Body of pancreas (tissue), 4 donors: ENCODE measurements around the gene CYS1. TPM values are rescaled to one million over a fixed set of nuclear protein-coding genes. Genes with fewer than 3 reads are reported as not detected.

Experiments used
- ATAC-seq: fragments of 150-250 bp; one replicate; pipeline ENCODE4 v1.9.1; 2016
- DNase-seq, 4 donors: peaks; one replicate each; pipeline ENCODE4 v3.0.0-alpha.2; 2019
- H3K27ac ChIP-seq, 4 donors: fragments of 200-600 bp; sonication (generic); 1 replicate in 3 of 4; 2 replicates in 1 of 4; pipeline versions ENCODE4 v1.5.1 to v1.6.1; 2016 to 2019; ENCODE audit warnings: mild to moderate bottlenecking in 1 of 4, mixed read lengths in 1 of 4, moderate library complexity in 1 of 4
- H3K27me3 ChIP-seq, 2 donors: fragments of 200-600 bp; sonication (generic); one replicate each; pipeline ENCODE4 v1.6.0; 2016; ENCODE audit warnings: mild to moderate bottlenecking in 1 of 2
- H3K36me3 ChIP-seq, 2 donors: fragments of 200-600 bp; sonication (generic); replicated peaks in 1 of 2; 2 replicates each; pipeline ENCODE4 v1.5.1; 2016; ENCODE audit warnings: low read depth in 2 of 2; ENCODE audit not compliant: insufficient read depth in 1 of 2
- H3K4me1 ChIP-seq: fragments of 200-600 bp; sonication (generic); one replicate; pipeline ENCODE4 v1.6.0; 2016
- H3K4me3 ChIP-seq, 2 donors: fragments of 200-600 bp; sonication (generic); 1 replicate in 1 of 2; 2 replicates in 1 of 2; pipeline ENCODE4 v1.5.1; 2016 to 2019
- H3K9me3 ChIP-seq, 3 donors: fragments of 200-600 bp; sonication (generic); 1 replicate in 2 of 3; 2 replicates in 1 of 3; pipeline ENCODE4 v1.5.1; 2016
- CTCF ChIP-seq, 7 experiments: fragments of 450-650 bp in 4 of 7; fragments of 200-600 bp in 3 of 7; sonication (generic) in 3 of 7; IDR thresholded peaks; one replicate each; pipeline ENCODE4 v1.5.1; 2016 to 2019; ENCODE audit warnings: antibody characterized with exemption in 7 of 7
- POLR2A ChIP-seq, 3 donors: fragments of 450-650 bp; IDR thresholded peaks; one replicate each; pipeline ENCODE4 v1.6.1; 2016; ENCODE audit warnings: antibody characterized with exemption in 3 of 3, mild to moderate bottlenecking in 2 of 3
- WGBS, 2 donors: methylation state at CpG; one replicate each; pipeline ENCODE4 v1.1.5; 2017; 5-methylcytosine and 5-hydroxymethylcytosine counted together
- intact Hi-C: fragments of 100-400 bp; cut with DNase I; formaldehyde crosslinking; loops from one replicate; pipeline ENCODE4 v1.15.1; 2023
- total RNA-seq, 2 donors: library from RNA; depleted of rRNA; stranded (reverse); fragments of >200 nt; gene quantifications; one replicate each; pipeline ENCODE4 v1.1.0, GENCODE V29; 2016

CYS1 gene
- total RNA-seq, 2 donors from 2014 or later: 30.4 to 36.6 TPM

GRCh38 chr2:10027660-10028330 is 52.4 kb downstream of the CYS1 start:
- 92 to 93% methylated on average over 10 to 16 of the region's 16 CpGs for WGBS, 2 donors
- no peak for ATAC-seq
- H3K36me3 ChIP-seq: no peaks in the 10 kb centered on the region

GRCh38 chr2:10026940-10027569 is 53.2 kb downstream of the CYS1 start:
- TF ChIP-seq POLR2A (IDR thresholded peaks at IDR 0.05): no peak
- TF ChIP-seq CTCF (IDR thresholded peaks at IDR 0.05): no peak
- intact Hi-C loops: no loop called here
- Histone ChIP-seq H3K9me3 (no peaks in the 10 kb centered on the region), H3K27me3 (no peaks in the 10 kb centered on the region), H3K27ac (no peak overlapping the region), H3K4me3 (no peak overlapping the region), H3K4me1 (peaks cover 11% of the 10 kb centered on the region), H3K36me3 (no peaks in the 10 kb centered on the region)
- DNase-seq: no peak
- 78 to 87% methylated on average over 3 to 8 of the region's 8 CpGs for WGBS, 2 donors
- ATAC-seq: no peak

More at GRCh38 chr2:10027660-10028330, 52.4 kb downstream of the CYS1 start:
- H3K4me1 ChIP-seq: peaks cover 11% of the 10 kb centered on the region
- no peak overlapping the region for H3K27ac ChIP-seq
- H3K9me3 ChIP-seq: no peaks in the 10 kb centered on the region
- no peak for DNase-seq
- intact Hi-C loops: no loop called here
- H3K27me3 ChIP-seq: no peaks in the 10 kb centered on the region
- H3K4me3 ChIP-seq: no peak overlapping the region
- TF ChIP-seq POLR2A (IDR thresholded peaks at IDR 0.05): no peak
- TF ChIP-seq CTCF (IDR thresholded peaks at IDR 0.05): no peak

- Histone ChIP-seq H3K4me3 (no peak overlapping the region), H3K4me1 (peaks cover 13% of the 10 kb centered on the region), H3K36me3 (no peaks in the 10 kb centered on the region), H3K27me3 (no peaks in the 10 kb centered on the region), H3K9me3 (no peaks in the 10 kb centered on the region), H3K27ac (no peak overlapping the region)
- DNase-seq: no peak
- TF ChIP-seq CTCF (IDR thresholded peaks at IDR 0.05) (peak in 1 of 7 experiments; percentile 13), POLR2A (IDR thresholded peaks at IDR 0.05) (no peak)
- intact Hi-C loops: no loop called here
- WGBS, 2 donors: 77 to 80% methylated on average over 9 to 10 of the region's 10 CpGs
- no peak for ATAC-seq
Measured at GRCh38 chr2:10022966-10023662, 57.1 kb downstream of the CYS1 start.

GRCh38 chr2:10022445-10022844 is 57.8 kb downstream of the CYS1 start:
- Histone ChIP-seq H3K4me3 (no peak overlapping the region), H3K4me1 (peaks cover 13% of the 10 kb centered on the region), H3K36me3 (no peaks in the 10 kb centered on the region), H3K9me3 (no peaks in the 10 kb centered on the region), H3K27me3 (no peaks in the 10 kb centered on the region), H3K27ac (no peak overlapping the region)
- TF ChIP-seq CTCF (IDR thresholded peaks at IDR 0.05) (peak in 2 of 7 experiments; percentile 16 to 31), POLR2A (IDR thresholded peaks at IDR 0.05) (no peak)
- intact Hi-C loops: no loop called here
- WGBS, 2 donors: 91% methylated on average over 4 of the region's 4 CpGs
- DNase-seq: no peak
- ATAC-seq: peak; percentile 24
